MG63 (cell line): ENCODE data around the gene AURKAIP1. TPM values are rescaled to one million over a fixed set of nuclear protein-coding genes. Genes with fewer than 3 reads are reported as not detected.

Source experiments
- DNase-seq: peaks from one replicate; pipeline ENCODE4 v3.0.0-alpha.2; 2020
- H3K27me3 ChIP-seq: fragments of 250-450 bp; sonication (Bioruptor Pico); 2 replicates; pipeline ENCODE4 v1.5.1; 2020; ENCODE audit warnings: mild to moderate bottlenecking, moderate library complexity
- H3K36me3 ChIP-seq: fragments of 250-450 bp; sonication (Bioruptor Pico); 2 replicates; pipeline ENCODE4 v1.5.1; 2020; ENCODE audit warnings: mild to moderate bottlenecking, moderate library complexity
- H3K4me3 ChIP-seq: fragments of 250-450 bp; sonication (Bioruptor Pico); 2 replicates; pipeline ENCODE4 v1.5.1; 2020; ENCODE audit warnings: mild to moderate bottlenecking, moderate library complexity
- H3K9me3 ChIP-seq: fragments of 250-450 bp; sonication (Bioruptor Pico); 2 replicates; pipeline ENCODE4 v1.5.1; 2020; ENCODE audit warnings: mild to moderate bottlenecking, moderate library complexity
- total RNA-seq: library from RNA; depleted of rRNA; stranded (reverse); fragments of >200 nt; shearing (Covaris generic); gene quantifications from 2 replicates; pipeline ENCODE4 v1.2.3, GENCODE V29; 2014; ENCODE audit warnings: low replicate concordance; rRNA removed

AURKAIP1 gene
- total RNA-seq, 1 experiment from 2014 or later, result 226 TPM

- H3K36me3 ChIP-seq, result peaks cover 10% of the 10 kb centered on the region
- peak; percentile 88 for DNase-seq
- H3K4me3 ChIP-seq, result peak within 1 kb of the TSS; percentile 99
- H3K9me3 ChIP-seq, result no peaks in the 10 kb centered on the region
- H3K27me3 ChIP-seq, result no peaks in the 10 kb centered on the region
Observed at GRCh38 chr1:1324524-1325287, 50.3 kb downstream of the AURKAIP1 start, which contains the start of the genes CPTP and INTS11. Gene CPTP, plus strand, starts transcription at chr1:1324802. Its CDS starts 2,109 bp downstream, at chr1:1326911. Gene INTS11, minus strand, starts transcription at chr1:1324660. Its CDS starts 52 bp downstream, at chr1:1324608.

GRCh38 chr1:1324084-1324523 lies 50.9 kb downstream of the AURKAIP1 start:
- Histone ChIP-seq H3K36me3 (peaks cover 15% of the 10 kb centered on the region), H3K9me3 (no peaks in the 10 kb centered on the region), H3K4me3 (peak overlapping the region; percentile 99), H3K27me3 (no peaks in the 10 kb centered on the region)
- DNase-seq, result no peak

Other genes with a start within 250 kb of the AURKAIP1 start
- not detected in 2 replicates for gene TTLL10, start 201.3 kb downstream of the AURKAIP1 start, total RNA-seq
- gene TNFRSF18, start 168.6 kb downstream of the AURKAIP1 start, total RNA-seq, result not detected in 2 replicates
- not detected in 2 replicates for gene TNFRSF4, start 161.1 kb downstream of the AURKAIP1 start, total RNA-seq
- gene SDF4, start 143.2 kb downstream of the AURKAIP1 start, total RNA-seq, result 93.0 and 126 TPM in 2 replicates
- 36.6 and 37.4 TPM in 2 replicates for gene B3GALT6, start 143.0 kb downstream of the AURKAIP1 start, total RNA-seq
- 0.26 TPM in 1 of 2 replicates, not detected in the other for gene C1QTNF12, start 128.5 kb downstream of the AURKAIP1 start, total RNA-seq
- 66.2 and 94.1 TPM in 2 replicates for gene UBE2J2, start 101.4 kb downstream of the AURKAIP1 start, total RNA-seq
- 0.20 and 2.5 TPM in 2 replicates for gene SCNN1D, start 94.8 kb downstream of the AURKAIP1 start, total RNA-seq
- 20.0 and 24.2 TPM in 2 replicates for gene ACAP3, start 67.3 kb downstream of the AURKAIP1 start, total RNA-seq
- 46.7 and 53.3 TPM in 2 replicates for gene PUSL1, start 66.6 kb downstream of the AURKAIP1 start, total RNA-seq
- gene INTS11, start 50.5 kb downstream of the AURKAIP1 start, total RNA-seq, result 55.9 and 70.5 TPM in 2 replicates
- 18.1 and 31.1 TPM in 2 replicates for gene CPTP, start 50.4 kb downstream of the AURKAIP1 start, total RNA-seq
- gene TAS1R3, start 43.9 kb downstream of the AURKAIP1 start, total RNA-seq, result not detected in 2 replicates
- gene DVL1, start 25.8 kb downstream of the AURKAIP1 start, total RNA-seq, result 55.3 and 107 TPM in 2 replicates
- 259 and 316 TPM in 2 replicates for gene MXRA8, start 16.7 kb downstream of the AURKAIP1 start, total RNA-seq
- gene CCNL2, start 24.1 kb upstream of the AURKAIP1 start, total RNA-seq, result 45.1 and 47.9 TPM in 2 replicates
- 32.0 and 55.2 TPM in 2 replicates for gene MRPL20, start 32.1 kb upstream of the AURKAIP1 start, total RNA-seq
- not detected in 2 replicates for gene ANKRD65, start 46.1 kb upstream of the AURKAIP1 start, total RNA-seq
- gene VWA1, start 60.5 kb upstream of the AURKAIP1 start, total RNA-seq, result 0.59 and 6.2 TPM in 2 replicates
- not detected in 2 replicates for gene ATAD3C, start 74.5 kb upstream of the AURKAIP1 start, total RNA-seq
- 26.1 and 36.6 TPM in 2 replicates for gene ATAD3B, start 96.6 kb upstream of the AURKAIP1 start, total RNA-seq
- 66.9 and 74.6 TPM in 2 replicates for gene ATAD3A, start 137.0 kb upstream of the AURKAIP1 start, total RNA-seq
- not detected in 2 replicates for gene TMEM240, start 165.4 kb upstream of the AURKAIP1 start, total RNA-seq
- 168 and 203 TPM in 2 replicates for gene SSU72, start 199.7 kb upstream of the AURKAIP1 start, total RNA-seq
- 4.0 and 8.7 TPM in 2 replicates for gene FNDC10, start 224.9 kb upstream of the AURKAIP1 start, total RNA-seq
- 26.4 and 66.8 TPM in 2 replicates for gene MIB2, start 240.3 kb upstream of the AURKAIP1 start, total RNA-seq